IMR-90 (cell line): Measurements from ENCODE around the gene TMEM240. TPM values are rescaled to one million over a fixed set of nuclear protein-coding genes. Genes with fewer than 3 reads are reported as not detected.
A peak's percentile ranks its signal among the peaks of the same experiment; 100 is the strongest.

ENCODE experiments used
- ATAC-seq: fragments of 200-7000 bp; cut with Tn5 transposase; 2 replicates; pipeline ENCODE4 v1.9.1; 2020; ENCODE audit warnings: low read depth, mild to moderate bottlenecking, moderate library complexity
- BruUV-seq: library from RNA; stranded (reverse); fragments of 400-500 nt; replicated peaks from 2 replicates; lab custom pipeline; 2021; lab: Mats Ljungman, UMichigan
- CTCF ChIA-PET: fragments of 300-600 bp; formaldehyde crosslinking; extraction: SDS; loops from one replicate; lab custom pipeline; 2021; ENCODE audit warnings: antibody characterized with exemption; lab: Yijun Ruan, JAX
- POLR2A ChIA-PET: fragments of 300-600 bp; sonication (Branson Sonifier 250); formaldehyde crosslinking; loops from one replicate; lab custom pipeline; 2022; ENCODE audit warnings: antibody characterized with exemption; ENCODE audit not compliant: unreplicated experiment; lab: Charles Lee
- DNase-seq: peaks from one replicate; pipeline ENCODE4 v3.0.0; 2013
- H2AFZ ChIP-seq: replicated peaks from 2 replicates; pipeline ENCODE3; 2013; ENCODE audit warnings: low read length, mild to moderate bottlenecking; ENCODE audit not compliant: poor library complexity
- H2AK5ac ChIP-seq: 2 replicates; pipeline ENCODE4 v1.6.1; 2013; ENCODE audit warnings: low read depth, low read length, inconsistent platforms
- H2AK9ac ChIP-seq: replicated peaks from 2 replicates; pipeline ENCODE3; 2013; ENCODE audit warnings: mild to moderate bottlenecking, low read depth, low read length, moderate library complexity; ENCODE audit not compliant: poor library complexity
- H2BK120ac ChIP-seq: 2 replicates; pipeline ENCODE4 v1.6.1; 2013; ENCODE audit warnings: low read depth, low read length, inconsistent platforms
- H2BK15ac ChIP-seq: 3 replicates; pipeline ENCODE4 v1.6.1; 2013; ENCODE audit warnings: low read depth, low read length, inconsistent platforms
- H2BK20ac ChIP-seq: 2 replicates; pipeline ENCODE4 v1.6.1; 2013; ENCODE audit warnings: low read depth, mild to moderate bottlenecking, inconsistent platforms, low read length, moderate library complexity
- H2BK5ac ChIP-seq: 2 replicates; pipeline ENCODE4 v1.6.1; 2013; ENCODE audit warnings: mild to moderate bottlenecking, low read depth, low read length, inconsistent platforms; ENCODE audit not compliant: poor library complexity, severe bottlenecking
- H3K14ac ChIP-seq: replicated peaks from 2 replicates; pipeline ENCODE4 v1.6.1; 2013; ENCODE audit warnings: low read depth, low read length, inconsistent platforms
- H3K18ac ChIP-seq: 2 replicates; pipeline ENCODE4 v1.6.1; 2013; ENCODE audit warnings: low read depth, low read length, control low read depth
- H3K23ac ChIP-seq: 2 replicates; pipeline ENCODE4 v1.6.1; 2013; ENCODE audit warnings: low read depth, low read length, inconsistent platforms
- H3K27ac ChIP-seq: 2 replicates; pipeline ENCODE4 v1.5.1; 2013; ENCODE audit warnings: mild to moderate bottlenecking, control low read depth, low read length; ENCODE audit not compliant: insufficient read depth
- H3K27me3 ChIP-seq: 2 replicates; pipeline ENCODE4 v1.6.1; 2013; ENCODE audit warnings: low read length; ENCODE audit not compliant: control insufficient read depth, insufficient read depth
- H3K36me3 ChIP-seq: 2 replicates; pipeline ENCODE4 v1.6.1; 2013; ENCODE audit warnings: low read length, mixed read lengths; ENCODE audit not compliant: control insufficient read depth, insufficient read depth
- H3K4ac ChIP-seq: 2 replicates; pipeline ENCODE4 v1.6.1; 2013; ENCODE audit warnings: low read depth, low read length, inconsistent platforms
- H3K4me1 ChIP-seq: 2 replicates; pipeline ENCODE4 v1.6.1; 2013; ENCODE audit warnings: low read length, mixed read lengths; ENCODE audit not compliant: control insufficient read depth, insufficient read depth
- H3K4me2 ChIP-seq: 2 replicates; pipeline ENCODE4 v1.6.1; 2013; ENCODE audit warnings: low read depth, mild to moderate bottlenecking, control low read depth, low read length, moderate library complexity
- H3K4me3 ChIP-seq: 2 replicates; pipeline ENCODE4 v1.5.1; 2013; ENCODE audit warnings: low read depth, mild to moderate bottlenecking, control low read depth, low read length, moderate library complexity; ENCODE audit not compliant: insufficient read depth
- H3K56ac ChIP-seq: 2 replicates; pipeline ENCODE4 v1.6.1; 2013; ENCODE audit warnings: low read length, inconsistent platforms; ENCODE audit not compliant: insufficient read depth; ENCODE audit errors: extremely low read depth
- H3K79me1 ChIP-seq, 2 experiments: 2 replicates each; pipeline ENCODE4 v1.6.1; 2013; ENCODE audit warnings: low read length in 2 of 2, inconsistent platforms in 1 of 2, low read depth in 1 of 2
- H3K9ac ChIP-seq: 2 replicates; pipeline ENCODE4 v1.6.1; 2013; ENCODE audit warnings: low read depth, low read length, control low read depth
- H3K9me1 ChIP-seq: 2 replicates; pipeline ENCODE4 v1.6.1; 2013; ENCODE audit warnings: low read length, inconsistent platforms; ENCODE audit not compliant: insufficient read depth
- H3K9me3 ChIP-seq: 2 replicates; pipeline ENCODE4 v1.6.1; 2013; ENCODE audit warnings: low read length; ENCODE audit not compliant: control insufficient read depth, insufficient read depth
- H4K20me1 ChIP-seq: 2 replicates; pipeline ENCODE4 v1.6.1; 2013; ENCODE audit warnings: low read length, inconsistent platforms; ENCODE audit not compliant: insufficient read depth
- H4K5ac ChIP-seq: 2 replicates; pipeline ENCODE4 v1.6.1; 2013; ENCODE audit warnings: mild to moderate bottlenecking, low read depth, low read length, control low read depth
- H4K8ac ChIP-seq, 2 experiments: 2 replicates each; pipeline ENCODE4 v1.6.1; 2013; ENCODE audit warnings: low read depth in 2 of 2, low read length in 2 of 2, control low read depth in 1 of 2, inconsistent platforms in 1 of 2
- H4K91ac ChIP-seq: 2 replicates; pipeline ENCODE4 v1.6.1; 2013; ENCODE audit warnings: low read depth, low read length, inconsistent platforms; ENCODE audit not compliant: insufficient read depth
- CEBPB ChIP-seq: IDR thresholded peaks from 2 replicates; pipeline ENCODE4 v1.6.1; 2012; ENCODE audit warnings: low read depth, low read length, improper control_type of control experiment
- ELK1 ChIP-seq: fragments of 150-350 bp; IDR thresholded peaks from 2 replicates; pipeline ENCODE4 v1.6.1; 2016; ENCODE audit warnings: low read depth, mild to moderate bottlenecking, low read length, moderate library complexity, borderline replicate concordance
- FOS ChIP-seq: fragments of 150-350 bp; IDR thresholded peaks from 2 replicates; pipeline ENCODE4 v1.6.1; 2016; ENCODE audit warnings: low read depth, low read length
- MAZ ChIP-seq: IDR thresholded peaks from 2 replicates; pipeline ENCODE4 v1.6.1; 2012; ENCODE audit warnings: low read depth, mild to moderate bottlenecking, low read length, improper control_type of control experiment, moderate library complexity, borderline replicate concordance
- MXI1 ChIP-seq: IDR thresholded peaks from 2 replicates; pipeline ENCODE4 v1.6.1; 2012; ENCODE audit warnings: low read depth, mild to moderate bottlenecking, low read length, moderate library complexity, borderline replicate concordance
- POLR2A ChIP-seq: IDR thresholded peaks from 2 replicates; pipeline ENCODE4 v1.6.1; 2012; ENCODE audit warnings: mild to moderate bottlenecking, low read depth, low read length
- RCOR1 ChIP-seq: IDR thresholded peaks from 2 replicates; pipeline ENCODE4 v1.6.1; 2012; ENCODE audit warnings: mild to moderate bottlenecking, low read length, improper control_type of control experiment; ENCODE audit not compliant: insufficient replicate concordance
- RFX5 ChIP-seq: IDR thresholded peaks from 2 replicates; pipeline ENCODE4 v1.8.0; 2012; ENCODE audit warnings: low read depth, mild to moderate bottlenecking, low read length, moderate library complexity
- SMC3 ChIP-seq: fragments of 150-350 bp; IDR thresholded peaks from 2 replicates; pipeline ENCODE4 v1.6.1; 2016; ENCODE audit warnings: low read depth, mild to moderate bottlenecking, antibody characterized with exemption, low read length, moderate library complexity
- WGBS, 2 experiments: methylation state at CpG; one replicate each; pipeline versions ENCODE4 v1.1.5 to v1.1.7; 2013; ENCODE audit warnings: missing lambda C conversion rate in 2 of 2; ENCODE audit not compliant: insufficient read length in 1 of 2; ENCODE audit errors: extremely low coverage in 2 of 2; 5-methylcytosine and 5-hydroxymethylcytosine counted together
- dilution Hi-C: fragments of 300-500 bp; cut with HindIII; formaldehyde crosslinking; loops from one replicate; pipeline ENCODE4 v1.14.3; 2018; ENCODE audit warnings: low sequenced_read_pairs; ENCODE audit not compliant: unreplicated experiment
- in situ Hi-C: fragments of 300-500 bp; cut with MboI; formaldehyde crosslinking; loops from 3 replicates; pipeline ENCODE4 v1.14.3; 2019; ENCODE audit warnings: low sequenced_read_pairs, inconsistent platforms, mixed read lengths
- intact Hi-C: fragments of 100-400 bp; cut with micrococcal nuclease; formaldehyde crosslinking; loops from 2 replicates; pipeline ENCODE4 v1.10.0; 2022
- polyA plus RNA-seq, 3 experiments: library from polyadenylated mRNA; depleted of rRNA; stranded (reverse); fragments of >200 nt; gene quantifications; 2 replicates each; pipeline ENCODE4 v1.2.3, GENCODE V29; 2012; ENCODE audit warnings: low replicate concordance in 1 of 3
- total RNA-seq: library from RNA; depleted of rRNA; stranded (reverse); fragments of >200 nt; gene quantifications from 2 replicates; pipeline ENCODE4 v1.2.3, GENCODE V29; 2012

The TMEM240 gene
- total and polyA plus RNA-seq, 2 of the 4 experiments (the other 2 are of a cell fraction): 1.6 to 7.6 TPM

- DNase-seq (peak; percentile 47), ATAC-seq (peak; percentile 22)
- no peak overlapping the region for H3K56ac ChIP-seq
- H3K14ac ChIP-seq: peak overlapping the region; percentile 87
- no peak overlapping the region for H2BK120ac ChIP-seq
- H4K5ac ChIP-seq: peak overlapping the region; percentile 20; the same call in 1 of the 2 replicates
- peaks cover 14% of the 10 kb centered on the region for H3K4me1 ChIP-seq
- peak overlapping the region; percentile 86 for H2AK5ac ChIP-seq
- H3K9me1 ChIP-seq: peaks cover 17% of the 10 kb centered on the region
- peak overlapping the region; percentile 82 for H2BK5ac ChIP-seq
- no peak overlapping the region for H2BK15ac ChIP-seq
- no peaks in the 10 kb centered on the region for H3K27me3 ChIP-seq
- H3K79me1 ChIP-seq: peaks cover 10 to 49% of the 10 kb centered on the region in 2 experiments
- TF ChIP-seq SMC3 (no peak), RCOR1 (no peak), MXI1 (0 out of 2 replicates have a peak, but pooled peaks have one; percentile 37), CEBPB (no peak), MAZ (no peak), RFX5 (no peak), FOS (no peak), POLR2A (no peak), ELK1 (no peak)
- dilution Hi-C loops: no loop called here
- peak overlapping the region; percentile 95 for H3K9ac ChIP-seq
- peak overlapping the region; percentile 94 for H2AK9ac ChIP-seq
- in situ Hi-C loops: no loop called here
- POLR2A ChIA-PET: no interaction called here
- 11% methylated on average over 24 of the region's 66 CpGs; no CpG with 5 or more reads in 1 of the 2 experiments for WGBS, 2 experiments
- peak overlapping the region; percentile 86 for H3K27ac ChIP-seq
- peak overlapping the region; percentile 99 for H3K4me3 ChIP-seq
- H3K23ac ChIP-seq: no peak overlapping the region
- H3K4me2 ChIP-seq: peak overlapping the region; percentile 100
- H3K18ac ChIP-seq: peak overlapping the region; percentile 75; the same call in 1 of the 2 replicates
- H3K9me3 ChIP-seq: no peaks in the 10 kb centered on the region
- H4K20me1 ChIP-seq: peaks cover 25% of the 10 kb centered on the region
- intact Hi-C loops: no loop called here
- BruUV-seq: no TSS peak
- peak overlapping the region; percentile 89 for H2AFZ ChIP-seq
- H3K36me3 ChIP-seq: peaks cover 40% of the 10 kb centered on the region
- H4K8ac ChIP-seq: peak overlapping the region in 1 of 2 experiments; percentile 40; a peak in 1 of 4 replicates
- no peak overlapping the region for H4K91ac ChIP-seq
- H2BK20ac ChIP-seq: no peak overlapping the region
- CTCF ChIA-PET: interaction anchor here (0.5 kb wide), 1 partner anchor 11 kb away, joined by 3 read pairs; no protein-coding TSS in a partner anchor
- H3K4ac ChIP-seq: peak overlapping the region; percentile 41
These were observed 924 bp downstream of the TMEM240 start for GRCh38 chr1:1539310-1540089.
